WTC11 (cell line): Measurements from ENCODE around the gene RAPH1. TPM values are rescaled to one million over a fixed set of nuclear protein-coding genes. Genes with fewer than 3 reads are reported as not detected.
"Not testable (repeated sequence)": the region's sequence is repeated elsewhere in the genome, so short reads cannot be mapped to it uniquely, and the experiment has no call there.

ENCODE experiments used
- ATAC-seq: fragments of 200-7000 bp; cut with Tn5 transposase; 2 replicates; pipeline ENCODE4 v1.10.0; 2021; ENCODE audit warnings: mild to moderate bottlenecking, moderate library complexity
- CTCF ChIA-PET: fragments of 300-600 bp; sonication (Branson Sonifier 250); formaldehyde crosslinking; loops from one replicate; lab custom pipeline; 2021; ENCODE audit warnings: antibody characterized with exemption; lab: Charles Lee
- POLR2A ChIA-PET: fragments of 350-600 bp; sonication (Branson Sonifier 250); formaldehyde crosslinking; loops from one replicate; lab custom pipeline; 2021; ENCODE audit warnings: antibody characterized with exemption; lab: Charles Lee
- DNase-seq: peaks from one replicate; pipeline ENCODE4 v3.0.0; 2021; ENCODE audit warnings: low spot score
- H3K27ac Mint-ChIP-seq: 2 replicates; pipeline ENCODE4 v1.8.0; 2021; ENCODE audit warnings: mixed read lengths
- H3K27me3 Mint-ChIP-seq: 2 replicates; pipeline ENCODE4 v1.8.0; 2021; ENCODE audit warnings: low read depth, mild to moderate bottlenecking, moderate library complexity, mixed read lengths
- H3K36me3 Mint-ChIP-seq: 2 replicates; pipeline ENCODE4 v1.8.0; 2021; ENCODE audit warnings: mixed read lengths
- H3K4me1 Mint-ChIP-seq: 2 replicates; pipeline ENCODE4 v1.8.0; 2022; ENCODE audit warnings: mixed read lengths
- H3K4me3 Mint-ChIP-seq: 2 replicates; pipeline ENCODE4 v1.8.0; 2021; ENCODE audit warnings: mild to moderate bottlenecking, moderate library complexity, mixed read lengths
- H3K9me3 Mint-ChIP-seq: 2 replicates; pipeline ENCODE4 v1.8.0; 2021; ENCODE audit warnings: mixed read lengths
- ATF1 ChIP-seq: sonication (generic); formaldehyde crosslinking; IDR thresholded peaks from 2 replicates; pipeline ENCODE4 v1.8.1; 2023; ENCODE audit warnings: mild to moderate bottlenecking, moderate library complexity, missing genetic modification reagents
- CREB1 ChIP-seq: sonication (generic); formaldehyde crosslinking; IDR thresholded peaks from 2 replicates; pipeline ENCODE4 v1.8.0; 2023; ENCODE audit warnings: mild to moderate bottlenecking, missing genetic modification reagents
- ESRRA ChIP-seq: sonication (generic); formaldehyde crosslinking; IDR thresholded peaks from 2 replicates; pipeline ENCODE4 v1.8.1; 2022; ENCODE audit warnings: mild to moderate bottlenecking, missing genetic modification reagents, borderline replicate concordance
- FOXP1 ChIP-seq: sonication (generic); formaldehyde crosslinking; IDR thresholded peaks from 2 replicates; pipeline ENCODE4 v1.8.0; 2022; ENCODE audit warnings: missing genetic modification reagents, mild to moderate bottlenecking, moderate library complexity, borderline replicate concordance
- GABPB1 ChIP-seq: sonication (generic); formaldehyde crosslinking; IDR thresholded peaks from 2 replicates; pipeline ENCODE4 v1.8.1; 2023; ENCODE audit warnings: mild to moderate bottlenecking, missing genetic modification reagents
- HMGA2 ChIP-seq: fragments of 250-450 bp; sonication (Bioruptor Pico); IDR thresholded peaks from 2 replicates; pipeline ENCODE4 v1.4.0; 2021; ENCODE audit warnings: mild to moderate bottlenecking, moderate library complexity
- MYBL2 ChIP-seq: sonication (generic); formaldehyde crosslinking; IDR thresholded peaks from 2 replicates; pipeline ENCODE4 v1.8.1; 2023; ENCODE audit warnings: mild to moderate bottlenecking, moderate library complexity, missing genetic modification reagents
- NFATC4 ChIP-seq: fragments of 250-450 bp; sonication (Bioruptor Pico); IDR thresholded peaks from 2 replicates; pipeline ENCODE4 v1.9.0; 2021; ENCODE audit warnings: mild to moderate bottlenecking
- TEAD1 ChIP-seq: sonication (generic); formaldehyde crosslinking; IDR thresholded peaks from 2 replicates; pipeline ENCODE4 v1.8.0; 2022; ENCODE audit warnings: mild to moderate bottlenecking, missing genetic modification reagents
- ZBTB21 ChIP-seq: sonication (generic); formaldehyde crosslinking; IDR thresholded peaks from 2 replicates; pipeline ENCODE4 v1.8.1; 2023; ENCODE audit warnings: mild to moderate bottlenecking, missing genetic modification reagents, borderline replicate concordance
- ZNF263 ChIP-seq: sonication (generic); formaldehyde crosslinking; IDR thresholded peaks from 2 replicates; pipeline ENCODE4 v1.8.1; 2022; ENCODE audit warnings: low read depth, mild to moderate bottlenecking, moderate library complexity, missing genetic modification reagents
- ZNF423 ChIP-seq: fragments of 250-450 bp; sonication (Bioruptor Pico); IDR thresholded peaks from 2 replicates; pipeline ENCODE4 v2.1.2; 2022; ENCODE audit warnings: mild to moderate bottlenecking, moderate library complexity
- total RNA-seq: library from RNA; stranded (reverse); gene quantifications from 3 replicates; pipeline ENCODE4 v1.2.3, GENCODE V29; 2021
- TF ChIP-seq, protein P1 (sequence below): sonication (generic); formaldehyde crosslinking; IDR thresholded peaks from 2 replicates; pipeline ENCODE4 v1.8.0; 2023; ENCODE audit warnings: mild to moderate bottlenecking, missing genetic modification reagents
- TF ChIP-seq, protein P2 (sequence below): sonication (generic); formaldehyde crosslinking; IDR thresholded peaks from 2 replicates; pipeline ENCODE4 v1.8.0; 2022; ENCODE audit warnings: mild to moderate bottlenecking, missing genetic modification reagents
- TF ChIP-seq, protein P3 (sequence below): sonication (generic); formaldehyde crosslinking; IDR thresholded peaks from 2 replicates; pipeline ENCODE4 v1.8.0; 2022; ENCODE audit warnings: missing genetic modification reagents
- TF ChIP-seq, protein P4 (sequence below): sonication (generic); formaldehyde crosslinking; IDR thresholded peaks from 2 replicates; pipeline ENCODE4 v1.8.0; 2023; ENCODE audit warnings: missing genetic modification reagents, mild to moderate bottlenecking, borderline replicate concordance
- TF ChIP-seq, protein P5 (sequence below): sonication (generic); formaldehyde crosslinking; IDR thresholded peaks from 2 replicates; pipeline ENCODE4 v1.8.0; 2022; ENCODE audit warnings: mild to moderate bottlenecking, missing genetic modification reagents
- TF ChIP-seq, protein P6 (sequence below): sonication (generic); formaldehyde crosslinking; conservative IDR thresholded peaks from 2 replicates; pipeline ENCODE4 v1.8.1; 2022; ENCODE audit warnings: mild to moderate bottlenecking, missing genetic modification reagents
- TF ChIP-seq, protein P7 (sequence below): fragments of 250-450 bp; sonication (Bioruptor Pico); IDR thresholded peaks from 2 replicates; pipeline ENCODE4 v1.9.0; 2021; ENCODE audit warnings: mild to moderate bottlenecking

The RAPH1 gene
- total RNA-seq, 1 experiment from 2014 or later = 24.6 TPM

DNA sequence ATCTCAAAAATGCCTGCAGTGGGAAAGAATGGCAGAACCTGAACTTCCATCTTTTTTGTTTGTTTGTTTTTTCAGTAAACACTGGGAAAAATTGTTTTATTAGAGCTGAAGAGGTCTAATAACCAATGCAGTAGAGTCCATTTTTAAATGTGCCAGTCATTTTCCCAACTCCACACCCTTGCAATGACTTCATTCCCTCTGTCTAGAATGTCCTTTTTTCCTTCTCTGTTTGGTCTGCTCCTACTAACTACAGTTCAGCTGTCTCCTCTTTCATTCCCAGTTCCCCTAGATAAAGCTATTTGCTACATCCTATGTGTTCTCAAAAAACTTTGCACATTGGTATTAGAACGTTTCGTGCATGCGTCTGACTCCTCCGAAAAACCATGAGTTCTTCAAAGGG is 9.3 kb upstream of the RAPH1 start (continued):
- TF ChIP-seq, protein P1, sequence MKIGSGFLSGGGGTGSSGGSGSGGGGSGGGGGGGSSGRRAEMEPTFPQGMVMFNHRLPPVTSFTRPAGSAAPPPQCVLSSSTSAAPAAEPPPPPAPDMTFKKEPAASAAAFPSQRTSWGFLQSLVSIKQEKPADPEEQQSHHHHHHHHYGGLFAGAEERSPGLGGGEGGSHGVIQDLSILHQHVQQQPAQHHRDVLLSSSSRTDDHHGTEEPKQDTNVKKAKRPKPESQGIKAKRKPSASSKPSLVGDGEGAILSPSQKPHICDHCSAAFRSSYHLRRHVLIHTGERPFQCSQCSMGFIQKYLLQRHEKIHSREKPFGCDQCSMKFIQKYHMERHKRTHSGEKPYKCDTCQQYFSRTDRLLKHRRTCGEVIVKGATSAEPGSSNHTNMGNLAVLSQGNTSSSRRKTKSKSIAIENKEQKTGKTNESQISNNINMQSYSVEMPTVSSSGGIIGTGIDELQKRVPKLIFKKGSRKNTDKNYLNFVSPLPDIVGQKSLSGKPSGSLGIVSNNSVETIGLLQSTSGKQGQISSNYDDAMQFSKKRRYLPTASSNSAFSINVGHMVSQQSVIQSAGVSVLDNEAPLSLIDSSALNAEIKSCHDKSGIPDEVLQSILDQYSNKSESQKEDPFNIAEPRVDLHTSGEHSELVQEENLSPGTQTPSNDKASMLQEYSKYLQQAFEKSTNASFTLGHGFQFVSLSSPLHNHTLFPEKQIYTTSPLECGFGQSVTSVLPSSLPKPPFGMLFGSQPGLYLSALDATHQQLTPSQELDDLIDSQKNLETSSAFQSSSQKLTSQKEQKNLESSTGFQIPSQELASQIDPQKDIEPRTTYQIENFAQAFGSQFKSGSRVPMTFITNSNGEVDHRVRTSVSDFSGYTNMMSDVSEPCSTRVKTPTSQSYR = no peak
- TF ChIP-seq HMGA2 (CRISPR knock-in tag) (no peak), GABPB1 (CRISPR knock-in tag) (no peak), NFATC4 (no peak), ZBTB21 (no peak), ATF1 (CRISPR knock-in tag) (no peak)

DNA sequence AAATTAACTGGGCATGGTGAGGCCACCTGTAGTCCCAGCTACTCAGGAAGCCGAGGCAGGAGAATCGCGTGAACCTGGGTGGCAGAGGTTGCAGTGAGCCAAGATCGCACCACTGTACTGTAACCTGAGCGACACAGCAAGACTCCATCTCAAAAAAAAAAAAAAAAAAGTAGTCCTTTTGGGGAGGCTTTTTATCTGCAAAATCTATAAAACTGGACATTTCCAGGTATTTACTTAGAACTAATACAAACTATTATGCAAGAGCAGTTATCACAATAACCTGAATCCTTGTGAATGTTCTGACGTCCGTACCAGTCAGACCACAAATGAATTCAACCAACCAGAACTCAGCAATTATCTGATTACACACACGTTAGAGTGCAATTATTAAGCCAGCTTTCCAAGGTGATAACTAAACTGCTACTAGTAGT is 8.8 kb upstream of the RAPH1 start:
- no peaks in the 10 kb centered on the region for H3K4me1 Mint-ChIP-seq
- H3K4me3 Mint-ChIP-seq = no peak overlapping the region
- no peaks in the 10 kb centered on the region for H3K36me3 Mint-ChIP-seq
- CTCF ChIA-PET = no interaction called here
- no peak for DNase-seq
- TF ChIP-seq ESRRA = no peak
- no peak for TF ChIP-seq CREB1 (CRISPR knock-in tag)
- no peak for TF ChIP-seq ZNF263 (CRISPR knock-in tag)
- no peak for TF ChIP-seq FOXP1 (CRISPR knock-in tag)
- TF ChIP-seq, protein P2, sequence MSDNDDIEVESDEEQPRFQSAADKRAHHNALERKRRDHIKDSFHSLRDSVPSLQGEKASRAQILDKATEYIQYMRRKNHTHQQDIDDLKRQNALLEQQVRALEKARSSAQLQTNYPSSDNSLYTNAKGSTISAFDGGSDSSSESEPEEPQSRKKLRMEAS = no peak
- TF ChIP-seq, protein P3, sequence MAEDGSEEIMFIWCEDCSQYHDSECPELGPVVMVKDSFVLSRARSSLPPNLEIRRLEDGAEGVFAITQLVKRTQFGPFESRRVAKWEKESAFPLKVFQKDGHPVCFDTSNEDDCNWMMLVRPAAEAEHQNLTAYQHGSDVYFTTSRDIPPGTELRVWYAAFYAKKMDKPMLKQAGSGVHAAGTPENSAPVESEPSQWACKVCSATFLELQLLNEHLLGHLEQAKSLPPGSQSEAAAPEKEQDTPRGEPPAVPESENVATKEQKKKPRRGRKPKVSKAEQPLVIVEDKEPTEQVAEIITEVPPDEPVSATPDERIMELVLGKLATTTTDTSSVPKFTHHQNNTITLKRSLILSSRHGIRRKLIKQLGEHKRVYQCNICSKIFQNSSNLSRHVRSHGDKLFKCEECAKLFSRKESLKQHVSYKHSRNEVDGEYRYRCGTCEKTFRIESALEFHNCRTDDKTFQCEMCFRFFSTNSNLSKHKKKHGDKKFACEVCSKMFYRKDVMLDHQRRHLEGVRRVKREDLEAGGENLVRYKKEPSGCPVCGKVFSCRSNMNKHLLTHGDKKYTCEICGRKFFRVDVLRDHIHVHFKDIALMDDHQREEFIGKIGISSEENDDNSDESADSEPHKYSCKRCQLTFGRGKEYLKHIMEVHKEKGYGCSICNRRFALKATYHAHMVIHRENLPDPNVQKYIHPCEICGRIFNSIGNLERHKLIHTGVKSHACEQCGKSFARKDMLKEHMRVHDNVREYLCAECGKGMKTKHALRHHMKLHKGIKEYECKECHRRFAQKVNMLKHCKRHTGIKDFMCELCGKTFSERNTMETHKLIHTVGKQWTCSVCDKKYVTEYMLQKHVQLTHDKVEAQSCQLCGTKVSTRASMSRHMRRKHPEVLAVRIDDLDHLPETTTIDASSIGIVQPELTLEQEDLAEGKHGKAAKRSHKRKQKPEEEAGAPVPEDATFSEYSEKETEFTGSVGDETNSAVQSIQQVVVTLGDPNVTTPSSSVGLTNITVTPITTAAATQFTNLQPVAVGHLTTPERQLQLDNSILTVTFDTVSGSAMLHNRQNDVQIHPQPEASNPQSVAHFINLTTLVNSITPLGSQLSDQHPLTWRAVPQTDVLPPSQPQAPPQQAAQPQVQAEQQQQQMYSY = no peak
- TF ChIP-seq ZBTB21 = no peak
- no peak for TF ChIP-seq MYBL2
- TF ChIP-seq, protein P4, sequence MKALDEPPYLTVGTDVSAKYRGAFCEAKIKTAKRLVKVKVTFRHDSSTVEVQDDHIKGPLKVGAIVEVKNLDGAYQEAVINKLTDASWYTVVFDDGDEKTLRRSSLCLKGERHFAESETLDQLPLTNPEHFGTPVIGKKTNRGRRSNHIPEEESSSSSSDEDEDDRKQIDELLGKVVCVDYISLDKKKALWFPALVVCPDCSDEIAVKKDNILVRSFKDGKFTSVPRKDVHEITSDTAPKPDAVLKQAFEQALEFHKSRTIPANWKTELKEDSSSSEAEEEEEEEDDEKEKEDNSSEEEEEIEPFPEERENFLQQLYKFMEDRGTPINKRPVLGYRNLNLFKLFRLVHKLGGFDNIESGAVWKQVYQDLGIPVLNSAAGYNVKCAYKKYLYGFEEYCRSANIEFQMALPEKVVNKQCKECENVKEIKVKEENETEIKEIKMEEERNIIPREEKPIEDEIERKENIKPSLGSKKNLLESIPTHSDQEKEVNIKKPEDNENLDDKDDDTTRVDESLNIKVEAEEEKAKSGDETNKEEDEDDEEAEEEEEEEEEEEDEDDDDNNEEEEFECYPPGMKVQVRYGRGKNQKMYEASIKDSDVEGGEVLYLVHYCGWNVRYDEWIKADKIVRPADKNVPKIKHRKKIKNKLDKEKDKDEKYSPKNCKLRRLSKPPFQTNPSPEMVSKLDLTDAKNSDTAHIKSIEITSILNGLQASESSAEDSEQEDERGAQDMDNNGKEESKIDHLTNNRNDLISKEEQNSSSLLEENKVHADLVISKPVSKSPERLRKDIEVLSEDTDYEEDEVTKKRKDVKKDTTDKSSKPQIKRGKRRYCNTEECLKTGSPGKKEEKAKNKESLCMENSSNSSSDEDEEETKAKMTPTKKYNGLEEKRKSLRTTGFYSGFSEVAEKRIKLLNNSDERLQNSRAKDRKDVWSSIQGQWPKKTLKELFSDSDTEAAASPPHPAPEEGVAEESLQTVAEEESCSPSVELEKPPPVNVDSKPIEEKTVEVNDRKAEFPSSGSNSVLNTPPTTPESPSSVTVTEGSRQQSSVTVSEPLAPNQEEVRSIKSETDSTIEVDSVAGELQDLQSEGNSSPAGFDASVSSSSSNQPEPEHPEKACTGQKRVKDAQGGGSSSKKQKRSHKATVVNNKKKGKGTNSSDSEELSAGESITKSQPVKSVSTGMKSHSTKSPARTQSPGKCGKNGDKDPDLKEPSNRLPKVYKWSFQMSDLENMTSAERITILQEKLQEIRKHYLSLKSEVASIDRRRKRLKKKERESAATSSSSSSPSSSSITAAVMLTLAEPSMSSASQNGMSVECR = no peak
- TF ChIP-seq TEAD1 (CRISPR knock-in tag) = no peak
- TF ChIP-seq, protein P5, sequence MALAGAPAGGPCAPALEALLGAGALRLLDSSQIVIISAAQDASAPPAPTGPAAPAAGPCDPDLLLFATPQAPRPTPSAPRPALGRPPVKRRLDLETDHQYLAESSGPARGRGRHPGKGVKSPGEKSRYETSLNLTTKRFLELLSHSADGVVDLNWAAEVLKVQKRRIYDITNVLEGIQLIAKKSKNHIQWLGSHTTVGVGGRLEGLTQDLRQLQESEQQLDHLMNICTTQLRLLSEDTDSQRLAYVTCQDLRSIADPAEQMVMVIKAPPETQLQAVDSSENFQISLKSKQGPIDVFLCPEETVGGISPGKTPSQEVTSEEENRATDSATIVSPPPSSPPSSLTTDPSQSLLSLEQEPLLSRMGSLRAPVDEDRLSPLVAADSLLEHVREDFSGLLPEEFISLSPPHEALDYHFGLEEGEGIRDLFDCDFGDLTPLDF (CRISPR knock-in tag) = no peak
- TF ChIP-seq, protein P6, sequence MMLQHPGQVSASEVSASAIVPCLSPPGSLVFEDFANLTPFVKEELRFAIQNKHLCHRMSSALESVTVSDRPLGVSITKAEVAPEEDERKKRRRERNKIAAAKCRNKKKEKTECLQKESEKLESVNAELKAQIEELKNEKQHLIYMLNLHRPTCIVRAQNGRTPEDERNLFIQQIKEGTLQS (CRISPR knock-in tag) = no peak
- TF ChIP-seq NFATC4 = no peak
- no peak for TF ChIP-seq ZNF423
- TF ChIP-seq, protein P7, sequence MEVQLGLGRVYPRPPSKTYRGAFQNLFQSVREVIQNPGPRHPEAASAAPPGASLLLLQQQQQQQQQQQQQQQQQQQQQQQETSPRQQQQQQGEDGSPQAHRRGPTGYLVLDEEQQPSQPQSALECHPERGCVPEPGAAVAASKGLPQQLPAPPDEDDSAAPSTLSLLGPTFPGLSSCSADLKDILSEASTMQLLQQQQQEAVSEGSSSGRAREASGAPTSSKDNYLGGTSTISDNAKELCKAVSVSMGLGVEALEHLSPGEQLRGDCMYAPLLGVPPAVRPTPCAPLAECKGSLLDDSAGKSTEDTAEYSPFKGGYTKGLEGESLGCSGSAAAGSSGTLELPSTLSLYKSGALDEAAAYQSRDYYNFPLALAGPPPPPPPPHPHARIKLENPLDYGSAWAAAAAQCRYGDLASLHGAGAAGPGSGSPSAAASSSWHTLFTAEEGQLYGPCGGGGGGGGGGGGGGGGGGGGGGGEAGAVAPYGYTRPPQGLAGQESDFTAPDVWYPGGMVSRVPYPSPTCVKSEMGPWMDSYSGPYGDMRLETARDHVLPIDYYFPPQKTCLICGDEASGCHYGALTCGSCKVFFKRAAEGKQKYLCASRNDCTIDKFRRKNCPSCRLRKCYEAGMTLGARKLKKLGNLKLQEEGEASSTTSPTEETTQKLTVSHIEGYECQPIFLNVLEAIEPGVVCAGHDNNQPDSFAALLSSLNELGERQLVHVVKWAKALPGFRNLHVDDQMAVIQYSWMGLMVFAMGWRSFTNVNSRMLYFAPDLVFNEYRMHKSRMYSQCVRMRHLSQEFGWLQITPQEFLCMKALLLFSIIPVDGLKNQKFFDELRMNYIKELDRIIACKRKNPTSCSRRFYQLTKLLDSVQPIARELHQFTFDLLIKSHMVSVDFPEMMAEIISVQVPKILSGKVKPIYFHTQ = no peak
- POLR2A ChIA-PET = no interaction called here
- no peaks in the 10 kb centered on the region for H3K27me3 Mint-ChIP-seq
- H3K27ac Mint-ChIP-seq = no peak overlapping the region
- ATAC-seq = no peak
- peaks cover 4% of the 10 kb centered on the region for H3K9me3 Mint-ChIP-seq

DNA sequence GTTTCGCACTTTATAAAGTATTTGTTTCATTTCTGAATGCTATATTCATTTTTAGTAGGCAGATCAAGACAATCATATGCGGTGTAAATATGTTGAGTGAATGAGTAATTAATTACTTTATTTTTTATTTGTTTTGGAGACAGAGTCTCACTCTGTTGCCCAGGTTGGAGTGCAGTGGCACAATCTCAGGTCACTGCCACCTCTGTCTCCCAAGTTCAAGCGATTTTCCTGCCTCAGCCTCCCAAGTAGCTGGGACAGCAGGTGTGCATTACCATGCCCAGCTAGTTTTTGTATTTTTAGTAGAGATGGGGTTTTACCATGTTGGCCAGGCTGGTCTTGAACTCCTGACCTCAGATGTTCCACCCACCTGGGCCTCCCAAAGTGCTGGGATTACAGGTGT is 5.5 kb upstream of the RAPH1 start:
- H3K4me1 Mint-ChIP-seq, H3K27me3 Mint-ChIP-seq, ATAC-seq, DNase-seq, H3K36me3 Mint-ChIP-seq, H3K27ac Mint-ChIP-seq, POLR2A ChIA-PET, H3K4me3 Mint-ChIP-seq, CTCF ChIA-PET: not testable (repeated sequence)
- peaks cover 21% of the 10 kb centered on the region for H3K9me3 Mint-ChIP-seq
